HG03025 (cell line): ENCODE results near the gene CYP4A22.
"Not testable (repeated sequence)": the region's sequence is repeated elsewhere in the genome, so short reads cannot be mapped to it uniquely, and the experiment has no call there.

ENCODE experiments used
- ATAC-seq: cut with Tn5 transposase; IDR thresholded peaks from one replicate; pipeline ENCODE4 v1.9.1; 2021; ENCODE audit warnings: mild to moderate bottlenecking, moderate library complexity; ENCODE audit not compliant: unreplicated experiment, low FRiP score

The CYP4A22 gene

DNA sequence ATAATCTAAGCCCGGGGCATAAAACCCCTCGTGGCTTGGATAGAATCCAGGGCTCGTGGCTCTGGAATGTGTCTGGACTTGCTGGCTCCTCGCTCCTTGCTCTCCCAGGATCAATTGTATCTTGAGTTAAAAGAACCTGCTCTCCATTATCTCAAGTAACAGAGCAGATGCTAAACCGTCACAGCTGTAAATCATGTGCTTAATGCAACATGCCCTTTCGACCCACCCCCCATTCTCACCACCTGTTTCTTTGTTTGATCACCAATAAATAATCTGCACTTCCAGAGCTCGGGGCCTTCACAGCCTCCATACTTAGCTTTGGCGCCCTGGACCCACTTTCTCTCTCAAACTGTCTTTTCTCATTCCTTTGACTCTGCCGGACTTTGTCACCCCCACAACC, 11.9 kb downstream of the CYP4A22 start:
- not testable (repeated sequence) for ATAC-seq

DNA sequence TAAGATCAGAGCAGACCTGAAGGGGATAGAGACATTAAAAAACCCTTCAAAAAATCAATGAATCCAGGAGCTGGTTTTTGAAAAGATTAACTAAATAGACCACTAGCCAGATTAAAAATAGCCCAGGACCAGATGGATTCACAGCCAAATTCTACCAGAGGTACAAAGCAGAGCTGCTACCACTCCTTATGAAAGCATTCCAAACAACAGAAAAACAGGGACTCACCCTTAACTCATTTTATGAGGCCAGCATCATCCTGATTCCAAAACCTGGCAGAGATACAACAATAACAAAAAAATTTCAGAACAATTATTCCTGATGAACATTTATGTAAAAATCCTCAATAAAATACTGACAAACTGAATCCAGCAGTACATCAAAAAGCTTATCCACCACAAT, 19.2 kb downstream of the CYP4A22 start:
- ATAC-seq, result not testable (repeated sequence)

DNA sequence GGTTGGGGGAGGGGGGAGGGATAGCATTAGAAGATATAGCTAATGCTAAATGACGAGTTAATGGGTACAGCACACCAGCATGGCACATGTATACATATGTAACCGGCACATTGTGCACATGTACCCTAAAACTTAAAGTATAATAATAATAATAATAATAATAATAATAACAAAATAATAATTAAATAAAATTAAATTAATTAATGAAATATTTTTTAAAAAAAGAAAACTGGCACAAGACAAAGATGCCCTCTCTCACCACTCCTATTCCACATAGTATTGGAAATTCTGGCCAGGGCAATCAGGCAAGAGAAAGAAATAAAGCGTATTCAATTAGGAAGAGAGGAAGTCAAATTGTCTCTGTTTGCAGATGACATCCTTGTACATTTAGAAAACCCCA, 20.7 kb downstream of the CYP4A22 start:
- ATAC-seq, result not testable (repeated sequence)

DNA sequence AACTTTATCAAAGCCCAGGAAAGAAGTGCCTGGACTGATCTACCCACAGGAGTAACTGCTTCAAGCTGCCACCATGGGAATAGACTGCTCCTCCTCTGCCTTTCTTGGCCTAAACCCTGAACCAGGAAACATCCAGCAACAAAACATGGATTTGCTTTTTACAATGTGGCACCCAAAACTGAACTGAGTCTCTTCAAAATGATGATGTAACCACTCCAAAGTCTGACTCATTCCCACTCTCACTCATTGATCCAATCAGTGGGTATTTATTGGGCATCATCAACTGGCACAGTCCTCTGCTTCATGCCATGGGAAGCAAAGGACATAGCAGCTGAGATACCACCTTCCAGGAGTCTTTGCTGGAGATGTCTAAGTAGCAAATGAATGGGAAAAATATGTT, 23.5 kb downstream of the CYP4A22 start:
- no peak for ATAC-seq

DNA sequence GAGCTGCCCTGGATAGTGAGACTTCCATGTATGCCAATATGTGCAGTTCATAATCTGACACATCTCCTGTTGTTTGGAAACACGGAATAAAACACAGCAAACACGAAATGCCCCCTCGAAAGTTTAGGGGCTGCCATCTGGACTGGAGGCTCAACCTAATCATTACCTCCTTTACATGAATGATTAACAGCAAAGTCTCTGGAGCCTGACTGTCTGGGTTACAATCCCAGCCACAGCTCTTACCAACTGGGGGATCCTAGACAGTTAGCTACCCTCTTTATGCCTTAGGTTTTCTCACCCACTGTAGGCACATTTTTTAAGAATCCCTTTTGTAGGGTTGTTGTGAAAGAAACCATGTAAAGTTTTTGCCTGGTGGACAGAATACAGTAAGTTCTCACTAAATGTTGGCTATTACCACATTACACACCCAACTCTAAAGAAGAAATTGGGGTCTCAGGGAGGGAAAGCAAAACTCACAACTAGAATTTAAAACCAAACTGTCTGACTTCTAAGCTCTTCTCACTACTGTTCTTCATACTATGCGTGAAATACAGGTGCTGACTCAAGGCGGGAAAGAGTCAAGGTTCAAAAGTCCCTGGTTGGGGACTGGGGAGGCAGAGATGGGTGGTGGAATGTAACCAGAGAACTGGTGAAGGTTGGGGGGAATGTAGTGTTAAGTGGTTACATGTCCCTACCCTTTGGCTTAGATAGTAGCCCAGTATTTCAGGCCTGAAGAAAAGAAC, 24.2 kb downstream of the CYP4A22 start:
- ATAC-seq, result no peak

DNA sequence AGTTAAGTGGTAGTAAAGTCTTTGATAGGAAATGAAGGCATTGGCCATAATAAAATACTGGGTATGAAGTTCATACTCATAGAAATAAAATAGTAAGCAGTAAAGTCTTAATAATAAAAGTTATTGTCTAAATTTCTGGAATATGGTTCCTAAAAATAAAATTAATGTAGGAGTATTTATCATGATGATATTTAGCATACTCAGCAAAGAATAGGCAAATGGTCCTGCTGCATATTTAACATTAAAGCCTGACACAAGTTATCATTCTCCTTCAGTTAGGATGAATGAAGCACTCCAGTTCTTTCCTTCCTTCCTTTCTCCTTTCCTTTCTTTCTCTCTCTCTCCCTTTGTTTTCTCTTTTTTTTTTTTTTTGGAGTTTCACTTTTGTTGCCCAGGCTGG, 27.3 kb downstream of the CYP4A22 start:
- no peak for ATAC-seq

DNA sequence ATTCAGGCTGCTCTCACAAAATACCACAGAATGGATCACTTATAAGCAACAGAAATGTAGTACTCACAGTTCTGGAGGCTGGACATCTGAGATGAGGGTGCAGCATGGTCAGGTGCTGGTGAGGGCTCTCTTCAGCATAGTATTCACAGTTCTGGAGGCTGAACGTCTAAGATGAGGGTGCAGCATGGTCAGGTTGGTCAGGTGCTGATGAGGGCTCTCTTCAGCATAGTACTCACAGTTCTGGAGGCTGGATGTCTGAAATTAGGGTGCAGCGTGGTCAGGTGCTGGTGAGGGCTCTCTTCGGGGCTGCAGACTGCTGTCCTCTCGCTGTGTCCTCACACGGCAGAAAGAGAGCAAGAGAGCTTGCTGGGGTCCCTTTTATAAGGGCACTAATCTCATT, 35.5 kb downstream of the CYP4A22 start:
- no peak for ATAC-seq

DNA sequence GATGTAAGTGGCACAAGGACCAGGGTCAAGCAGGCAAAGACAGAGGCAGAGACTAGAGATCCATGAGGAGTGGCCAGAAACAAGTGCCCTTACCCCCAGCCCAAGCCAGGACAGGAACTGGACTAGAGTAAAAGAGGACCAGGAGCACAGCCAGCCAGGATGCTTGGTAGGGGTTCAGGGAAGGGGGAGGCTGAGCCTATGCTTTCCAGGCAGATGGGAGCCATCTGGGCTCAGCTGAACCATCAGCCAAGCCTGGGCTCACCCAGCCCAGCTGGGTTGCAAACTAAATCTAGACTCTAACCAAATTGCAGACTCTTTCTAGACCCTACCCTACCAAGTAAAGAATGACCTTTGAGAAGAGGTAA, 37.4 kb downstream of the CYP4A22 start:
- no peak for ATAC-seq

DNA sequence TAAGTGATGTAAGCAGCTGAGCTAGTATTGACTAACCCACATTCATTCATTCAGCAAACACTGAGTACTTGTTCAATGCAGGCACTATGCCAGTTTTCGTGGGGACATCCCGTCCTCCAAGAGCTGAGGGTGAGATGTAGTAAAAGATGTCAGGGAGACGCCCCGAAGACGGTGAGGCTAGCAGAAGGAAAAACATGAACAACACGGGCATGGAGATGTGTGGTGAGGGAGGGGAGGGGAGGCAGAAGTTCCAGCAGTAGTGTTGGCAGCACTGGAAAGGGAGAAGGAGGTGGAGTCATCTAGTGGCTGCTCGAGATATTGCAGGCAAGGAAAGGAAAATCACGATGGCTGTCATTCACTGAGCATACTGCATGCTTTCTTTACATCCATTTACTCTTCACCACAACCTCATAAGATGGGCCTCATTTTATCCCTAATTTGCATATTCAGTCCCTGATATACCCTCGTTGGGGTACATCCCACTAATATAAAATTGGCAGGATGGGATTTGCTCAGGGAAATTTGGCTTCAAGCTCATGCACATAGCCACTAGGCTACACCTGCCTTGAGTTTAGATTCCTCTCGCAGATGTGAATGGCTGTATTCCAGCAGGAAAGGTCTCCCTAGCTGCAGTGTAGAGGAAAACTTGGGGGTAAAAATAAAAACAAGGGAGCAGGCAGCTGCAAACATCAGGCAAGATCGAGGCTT, 38.1 kb downstream of the CYP4A22 start:
- no peak for ATAC-seq

DNA sequence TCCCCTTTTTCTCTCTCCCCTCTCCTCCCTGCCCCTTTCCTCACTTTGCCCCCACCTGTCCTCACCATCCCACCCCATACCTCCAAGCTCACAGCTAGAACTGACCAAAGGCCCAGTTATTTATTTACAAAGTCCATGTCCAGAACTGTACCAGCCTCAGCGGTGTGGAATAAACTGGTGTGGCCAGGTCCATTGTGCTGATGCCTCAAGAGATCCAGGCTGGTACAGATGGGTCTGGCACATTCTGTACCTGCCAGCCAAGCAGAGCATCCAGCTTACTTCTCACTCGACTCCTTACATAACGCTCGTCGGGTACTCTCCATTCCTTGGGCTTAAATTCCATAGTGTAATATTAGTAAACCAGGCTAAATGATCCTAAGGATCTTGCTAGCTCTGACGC, 40.8 kb downstream of the CYP4A22 start:
- no peak for ATAC-seq

DNA sequence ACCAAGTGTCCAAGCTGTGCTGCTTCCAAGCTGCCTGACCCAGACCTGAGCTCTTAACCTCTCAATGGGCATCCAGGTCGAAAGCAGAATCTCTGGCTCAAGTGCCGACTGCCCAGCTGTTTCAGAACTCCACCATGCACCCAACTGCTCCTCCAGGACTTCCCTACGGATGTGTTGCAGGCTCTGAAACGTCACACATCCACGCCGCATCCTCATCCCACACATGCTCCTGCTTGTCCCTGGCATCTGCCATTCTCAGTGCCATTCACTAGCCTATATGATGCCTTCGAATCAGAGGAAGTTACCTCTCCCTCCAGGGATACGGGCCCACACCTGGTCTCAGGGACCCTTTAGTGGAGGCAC, 41.4 kb downstream of the CYP4A22 start:
- no peak for ATAC-seq

DNA sequence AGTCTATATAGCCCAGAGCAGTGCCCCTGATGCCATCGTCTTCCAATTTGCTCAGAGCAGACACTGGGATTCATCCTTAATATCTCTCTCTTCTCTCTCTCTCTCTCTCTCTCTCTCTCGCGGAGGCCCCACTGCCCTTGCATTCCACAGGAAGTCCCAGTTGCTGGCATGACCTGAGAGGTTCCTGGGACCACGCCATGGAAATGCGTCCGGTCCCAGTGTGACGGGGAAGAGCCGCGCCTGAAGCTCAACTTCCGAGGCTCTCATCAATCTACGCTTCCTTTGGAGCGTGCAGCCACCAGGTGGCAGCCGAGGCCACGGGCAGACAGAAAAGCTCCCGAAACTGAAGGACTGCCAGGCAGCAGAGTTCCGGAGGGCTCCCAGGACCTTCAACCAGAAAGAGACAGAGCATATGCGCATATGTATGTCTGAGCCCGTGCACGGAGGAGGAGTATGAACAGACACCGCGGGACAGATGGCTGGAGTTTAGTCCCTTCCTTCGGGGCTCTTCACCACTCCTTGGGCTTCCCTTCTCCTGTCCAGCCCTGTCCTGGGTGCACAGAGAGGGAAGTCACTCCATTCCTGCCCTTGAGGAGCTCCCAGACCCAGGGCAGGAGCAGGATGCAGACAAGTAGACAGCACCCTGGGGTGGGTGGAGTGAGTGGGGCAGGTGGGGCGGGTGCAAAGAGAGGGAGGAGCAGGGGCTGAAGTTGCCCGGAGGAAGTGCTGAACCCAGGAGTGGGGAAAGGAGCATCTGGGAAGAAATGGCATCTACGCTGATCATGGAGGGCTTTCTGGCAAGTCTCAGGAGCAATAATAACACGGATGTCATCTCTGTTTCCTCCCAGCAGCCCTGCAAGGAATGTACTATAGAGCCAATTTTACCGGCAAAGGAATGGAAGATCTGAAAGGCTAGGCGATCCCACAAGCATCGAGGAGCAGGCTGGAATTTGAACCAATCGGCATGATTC, 42.1 kb downstream of the CYP4A22 start:
- ATAC-seq, result peak; percentile 80

DNA sequence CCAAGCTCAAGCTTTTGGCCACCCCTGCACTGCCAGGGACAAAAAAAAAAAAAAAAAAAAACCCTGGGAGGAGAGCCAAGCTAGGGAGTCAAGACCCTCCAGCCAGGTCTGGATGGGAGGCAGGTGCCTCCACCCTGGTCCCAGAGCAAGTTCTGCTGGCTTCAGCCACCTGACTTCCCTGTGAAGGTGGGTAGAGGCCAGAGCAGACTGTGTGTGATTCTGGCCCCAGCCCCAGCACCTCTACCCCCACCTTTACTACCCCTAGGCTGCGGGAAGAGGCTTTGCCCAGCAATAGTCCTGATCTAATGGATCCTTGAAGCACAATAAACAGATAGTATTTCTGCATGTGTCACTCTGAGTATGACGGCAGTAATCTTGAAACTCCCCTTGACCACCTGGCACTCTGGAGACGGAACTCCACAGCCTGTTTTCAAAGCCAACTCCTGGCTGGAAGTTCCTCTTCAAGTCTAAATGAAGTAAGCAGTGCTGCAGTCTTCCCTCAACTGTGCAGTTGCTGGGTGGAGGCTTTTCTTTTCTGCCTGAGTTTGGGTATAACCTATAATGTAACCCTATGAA, 42.8 kb downstream of the CYP4A22 start:
- no peak for ATAC-seq

DNA sequence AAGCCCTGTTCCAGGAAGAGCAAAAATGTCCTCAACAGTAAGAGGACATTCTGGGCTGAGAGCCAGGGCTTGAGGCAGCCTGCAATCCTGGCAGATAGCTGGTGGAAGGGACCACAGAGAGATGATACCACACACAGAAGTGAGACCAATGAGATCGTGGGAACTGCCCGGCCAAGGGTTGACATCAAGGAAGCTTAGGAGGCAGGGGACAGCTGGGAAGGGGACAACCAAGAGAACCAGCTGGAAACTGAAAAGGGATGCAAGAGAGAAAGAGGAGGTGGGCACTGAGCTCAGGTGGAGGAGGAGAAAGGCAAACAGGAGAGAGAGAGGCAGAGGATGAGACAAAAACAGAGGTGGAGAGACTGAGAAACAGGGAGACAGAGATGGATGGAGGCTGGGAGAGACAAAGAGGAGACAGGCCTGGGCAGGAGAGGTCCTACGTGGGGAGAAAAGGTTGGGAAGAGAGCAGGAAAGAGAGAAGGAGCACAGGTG, 43.4 kb downstream of the CYP4A22 start:
- ATAC-seq, result no peak

DNA sequence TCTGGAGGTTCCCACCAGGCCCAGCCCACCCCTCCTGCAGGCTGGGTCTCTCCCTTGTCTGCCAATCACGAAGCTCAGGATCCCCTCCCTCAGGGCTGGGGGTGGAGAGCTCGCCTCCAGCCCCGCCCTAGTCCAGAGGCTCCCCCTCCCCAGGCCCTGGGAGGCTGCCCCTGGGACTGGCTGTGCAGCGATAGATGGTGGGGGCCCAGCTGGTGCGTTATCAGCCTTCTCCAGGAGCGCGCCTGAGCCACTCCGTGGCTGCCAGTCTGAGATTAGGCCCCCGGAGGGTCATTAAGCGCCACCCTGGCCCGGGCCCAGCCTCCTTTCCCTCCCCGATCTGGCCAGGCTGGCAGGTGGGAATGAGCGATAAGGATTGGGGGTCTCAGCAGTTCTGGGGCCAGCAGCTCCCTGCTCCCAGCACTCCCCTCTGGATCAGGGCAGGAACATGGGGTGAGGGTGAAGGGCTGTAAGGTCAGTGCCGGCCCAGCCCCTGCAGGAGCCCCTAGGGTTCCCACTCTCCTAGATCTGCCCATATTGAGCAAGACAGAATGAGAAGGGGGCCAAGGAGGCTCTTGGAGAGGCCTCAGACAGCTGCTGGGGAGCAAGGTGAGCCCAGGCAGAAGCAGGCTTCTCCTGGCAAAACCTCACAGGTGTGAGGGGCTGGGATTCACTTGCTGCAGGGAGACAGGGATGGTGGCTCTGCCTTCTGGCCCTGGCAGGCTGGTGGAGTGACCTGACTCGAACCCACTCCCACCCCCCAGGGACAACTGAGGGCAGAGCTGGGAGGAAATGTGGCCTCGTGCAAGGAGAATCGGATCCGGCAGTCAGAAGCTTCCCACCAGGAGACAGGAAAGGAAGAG, 44.1 kb downstream of the CYP4A22 start:
- no peak for ATAC-seq

DNA sequence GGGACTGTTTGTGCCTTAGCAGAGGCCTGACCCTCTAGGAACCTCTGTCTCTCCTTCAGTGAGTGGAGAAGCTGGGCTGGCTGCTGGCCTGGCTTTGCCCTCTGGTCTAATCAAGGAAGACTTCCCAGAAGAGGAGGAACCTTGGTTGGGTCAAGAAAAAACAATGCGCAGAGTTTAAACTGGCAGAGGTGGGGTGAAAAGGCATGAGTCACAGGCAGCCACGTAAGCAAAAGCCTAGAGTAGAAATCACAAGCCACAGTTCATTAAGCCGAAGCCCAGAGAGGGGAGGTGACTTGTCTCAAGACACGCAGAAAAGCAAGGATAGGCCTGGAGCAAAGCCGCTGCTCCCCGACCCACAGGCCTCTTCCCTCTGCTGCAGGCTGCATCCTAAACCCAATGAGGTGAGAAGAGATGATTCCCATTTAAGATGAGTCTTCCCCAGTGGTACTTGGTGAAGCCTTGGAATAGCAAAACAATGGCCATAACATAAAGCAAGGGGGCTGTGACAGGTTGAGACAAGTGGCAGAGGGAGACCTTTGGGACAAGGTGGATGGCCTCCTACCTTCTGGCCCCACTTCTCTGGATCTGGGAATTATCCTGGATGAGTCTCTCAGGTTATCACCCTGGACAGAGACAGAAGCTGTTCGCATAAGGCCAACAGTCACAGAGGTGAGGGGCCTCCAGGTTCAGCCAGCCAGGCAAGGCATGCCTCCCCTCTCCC, 44.9 kb downstream of the CYP4A22 start:
- no peak for ATAC-seq

DNA sequence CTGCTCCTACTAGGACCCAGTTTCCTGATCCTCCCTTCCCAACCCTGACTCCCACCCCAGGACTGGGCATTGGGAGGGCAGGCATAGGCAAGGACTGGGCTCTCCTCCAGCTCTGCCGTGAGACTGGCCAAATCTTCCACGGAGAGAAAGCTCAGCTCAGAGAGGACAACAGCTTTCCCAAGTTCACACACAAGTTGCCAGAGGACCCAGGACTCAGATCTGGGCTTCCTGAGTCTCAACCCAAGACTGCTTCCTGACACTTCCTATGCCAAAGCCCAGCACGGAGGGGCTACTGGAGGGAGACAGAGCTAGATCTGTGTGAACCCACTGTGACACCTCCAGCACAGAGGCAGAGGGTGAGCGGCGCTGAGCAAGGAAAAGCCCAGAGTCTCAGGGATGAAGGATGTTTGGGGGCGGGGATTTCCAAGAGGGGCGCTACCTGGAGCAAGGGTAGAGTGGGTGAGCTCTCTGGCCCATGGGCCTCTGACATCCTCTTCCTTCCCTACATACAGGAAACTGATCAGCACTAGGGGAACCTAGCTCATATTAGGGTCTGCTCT, 45.5 kb downstream of the CYP4A22 start:
- ATAC-seq, result no peak

DNA sequence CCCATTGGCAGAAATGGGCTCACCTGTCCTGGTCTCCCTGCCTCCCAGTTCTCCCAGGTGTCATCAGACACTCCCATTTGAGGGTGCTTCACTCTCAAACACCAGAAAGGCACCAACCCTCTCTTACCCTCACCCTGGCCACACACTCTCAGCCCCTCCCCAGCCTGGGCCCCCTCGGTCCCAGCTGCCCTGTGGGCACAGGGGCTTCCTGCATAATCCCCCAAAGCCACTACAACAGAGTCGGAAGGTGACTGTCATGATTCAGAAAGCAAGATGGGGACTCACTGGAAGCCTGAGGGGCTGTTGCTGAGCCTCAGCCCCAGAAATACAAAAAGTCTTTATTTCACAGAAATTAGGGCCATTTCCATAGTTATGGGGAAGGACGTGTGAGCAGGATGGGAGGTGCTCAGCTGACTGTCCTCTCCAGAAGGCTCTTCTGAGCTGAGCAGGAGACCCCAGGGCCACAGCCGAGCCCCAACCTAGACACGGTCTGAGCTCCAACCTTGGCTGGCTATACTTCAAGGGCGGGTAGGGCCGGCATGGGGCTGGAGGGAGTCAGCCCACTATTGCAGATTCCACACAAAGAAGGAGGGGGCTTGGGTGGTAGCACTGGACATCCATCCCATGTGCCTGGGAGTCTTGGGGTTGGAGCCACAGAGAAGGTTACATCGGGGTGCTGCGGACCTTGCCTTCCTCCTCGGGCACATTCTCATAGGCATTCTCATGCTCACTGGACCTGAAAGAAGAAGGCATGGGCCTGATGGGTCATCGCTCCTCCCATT, 46.3 kb downstream of the CYP4A22 start:
- no peak for ATAC-seq
